ELF-1 (cell line): ENCODE results near the gene SPSB3.

Experiments used
- DNase-seq: peaks from one replicate; pipeline ENCODE4 v3.0.0-alpha.2; 2016; ENCODE audit warnings: low read depth, low spot score

SPSB3 gene

DNA sequence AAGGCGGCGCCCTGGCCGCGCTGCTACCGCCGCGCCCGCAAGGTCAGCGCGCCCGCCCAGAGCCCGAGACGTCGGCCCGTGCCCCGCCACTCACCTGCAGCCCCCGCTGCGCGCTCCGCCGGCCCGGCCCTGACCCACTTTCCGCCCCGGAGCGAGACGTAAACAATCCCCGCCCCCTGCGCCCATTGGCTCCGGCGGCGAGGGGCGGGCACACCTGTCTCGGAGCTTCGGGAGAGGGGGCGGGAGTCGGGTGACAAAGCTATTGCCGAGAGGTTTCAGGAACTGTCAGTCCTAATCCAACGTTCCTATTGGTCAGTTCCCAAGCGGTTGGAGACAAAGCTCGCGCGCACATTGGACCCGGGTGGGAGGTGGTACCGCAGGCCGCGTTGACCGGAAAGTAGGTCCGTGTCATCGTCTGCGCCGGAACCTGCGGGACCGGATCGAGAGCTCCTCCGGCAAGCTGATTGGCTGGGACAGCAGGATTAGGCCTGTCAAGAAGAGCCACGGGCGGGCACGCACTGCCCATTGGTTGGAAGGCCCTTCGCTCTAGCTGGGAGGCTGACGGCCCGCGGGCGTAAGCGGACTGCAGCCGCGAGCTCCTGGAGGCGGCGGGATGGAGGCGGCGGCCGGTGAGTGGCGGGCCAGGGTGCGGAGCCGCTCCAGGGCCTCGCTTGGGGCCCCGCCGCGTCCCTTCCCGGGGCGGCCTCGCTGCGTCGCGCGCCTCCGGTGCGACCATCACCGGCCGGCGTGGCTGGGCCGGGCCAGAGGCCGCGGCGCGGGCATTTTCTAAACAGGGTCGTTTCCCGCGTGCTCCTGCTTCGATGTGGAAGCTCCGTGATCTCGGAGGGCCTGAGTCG is at the start of gene SPSB3, which contains the start of gene NUBP2:
Gene SPSB3 (minus strand): TSS at position 164 of the 857 bp plus-strand sequence. CDS start 1,088 bp downstream, outside the sequence.
Gene NUBP2 (plus strand): TSS at position 553 of the 857 bp plus-strand sequence. CDS start 61 bp downstream, at position 614.
- DNase-seq: peak; percentile 100

DNA sequence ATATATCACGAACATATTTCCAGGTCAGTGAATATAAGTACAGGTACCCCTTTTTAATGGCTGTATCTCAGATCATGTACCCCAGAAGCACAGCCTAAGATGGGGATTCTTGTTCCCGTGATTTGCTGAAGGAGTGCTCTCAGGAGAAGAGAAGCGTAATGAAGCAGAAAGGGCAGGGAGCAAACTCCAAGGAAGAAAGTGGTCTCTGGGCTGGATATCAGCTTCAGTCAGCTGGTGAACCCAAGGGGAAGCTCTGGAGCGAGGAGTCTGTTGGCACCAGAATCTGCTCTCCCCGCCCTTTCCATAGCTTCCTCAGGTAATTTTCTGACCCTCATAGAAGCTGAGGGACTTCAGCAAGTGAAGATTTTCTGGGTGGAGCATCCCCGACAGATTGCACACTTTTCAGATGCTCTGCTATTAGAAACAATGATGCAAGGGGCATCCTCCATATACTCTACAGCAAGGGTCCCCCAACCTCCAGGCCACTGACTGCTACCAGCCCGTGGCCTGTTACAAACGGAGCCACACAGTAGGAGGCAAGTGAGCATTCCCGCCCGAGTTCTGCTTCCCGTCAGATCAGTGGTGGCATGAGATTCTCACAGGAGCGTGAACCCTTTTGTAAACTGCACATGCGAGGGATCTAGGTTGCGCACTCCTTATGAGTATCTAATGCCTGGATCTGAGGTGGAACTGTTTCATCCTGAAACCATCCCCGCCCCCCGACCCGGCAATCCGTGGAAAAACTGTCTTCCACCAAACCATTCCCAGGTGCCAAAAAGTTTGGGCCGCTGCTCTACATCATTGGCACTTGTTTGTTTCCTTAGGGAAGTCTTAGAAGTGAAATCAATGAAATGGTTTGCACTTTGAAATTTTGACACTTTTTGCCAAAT is 49.1 kb upstream of the SPSB3 start:
- no peak for DNase-seq

DNA sequence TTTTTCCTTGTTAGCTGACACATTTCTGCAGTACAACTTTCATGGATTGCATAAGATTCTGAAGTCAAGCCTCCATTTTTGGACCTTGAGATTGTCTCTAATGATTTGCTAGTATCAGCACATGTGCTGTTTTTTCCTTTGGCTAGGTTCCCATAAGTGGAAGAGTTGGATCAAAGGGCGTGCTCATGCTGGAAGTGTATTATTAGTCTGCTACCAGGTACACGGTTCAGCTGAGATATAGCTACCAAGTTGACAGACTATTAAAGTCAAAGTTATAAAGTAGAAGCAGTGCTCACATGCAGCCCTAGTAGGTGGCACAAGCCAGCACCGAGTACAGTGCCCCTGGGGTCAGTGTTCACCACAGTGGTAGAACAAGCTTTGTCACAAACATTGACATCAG is 47.8 kb upstream of the SPSB3 start:
- DNase-seq: no peak

DNA sequence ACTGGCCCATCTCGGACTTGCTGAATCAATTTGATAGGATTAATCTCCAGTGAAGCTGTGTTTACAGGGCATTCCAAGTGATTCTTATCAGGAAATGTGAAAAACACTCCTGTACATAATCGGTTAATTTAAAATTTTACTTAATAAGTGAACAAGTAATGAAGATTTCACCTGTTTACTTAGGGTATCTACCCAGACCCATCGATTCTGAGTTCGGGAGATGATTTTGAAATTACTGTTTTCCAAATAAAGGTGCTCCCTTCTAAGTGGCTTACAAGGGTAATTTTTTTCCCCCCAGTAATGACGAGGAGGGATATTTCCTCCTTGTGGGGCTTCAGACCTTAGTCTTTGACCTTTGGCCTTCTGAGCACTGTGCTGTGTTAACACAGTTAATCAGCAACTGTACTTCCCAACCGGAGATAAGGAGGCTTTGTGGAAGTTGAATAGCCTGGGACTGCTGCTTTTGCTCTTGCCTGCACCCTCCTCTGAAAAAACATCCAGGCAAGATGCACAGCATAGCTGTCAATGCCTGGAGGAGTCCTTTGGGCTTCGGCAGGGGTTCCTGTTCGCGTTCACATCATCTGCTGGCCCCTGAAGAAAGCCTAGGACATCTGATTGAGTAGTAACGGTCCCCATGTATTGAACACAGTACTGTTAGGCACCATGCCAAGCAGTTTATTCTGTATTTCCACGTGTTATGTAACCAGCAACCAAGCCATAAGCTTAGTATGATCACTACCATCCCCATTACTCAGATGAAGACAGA is 46.5 kb upstream of the SPSB3 start:
- no peak for DNase-seq

DNA sequence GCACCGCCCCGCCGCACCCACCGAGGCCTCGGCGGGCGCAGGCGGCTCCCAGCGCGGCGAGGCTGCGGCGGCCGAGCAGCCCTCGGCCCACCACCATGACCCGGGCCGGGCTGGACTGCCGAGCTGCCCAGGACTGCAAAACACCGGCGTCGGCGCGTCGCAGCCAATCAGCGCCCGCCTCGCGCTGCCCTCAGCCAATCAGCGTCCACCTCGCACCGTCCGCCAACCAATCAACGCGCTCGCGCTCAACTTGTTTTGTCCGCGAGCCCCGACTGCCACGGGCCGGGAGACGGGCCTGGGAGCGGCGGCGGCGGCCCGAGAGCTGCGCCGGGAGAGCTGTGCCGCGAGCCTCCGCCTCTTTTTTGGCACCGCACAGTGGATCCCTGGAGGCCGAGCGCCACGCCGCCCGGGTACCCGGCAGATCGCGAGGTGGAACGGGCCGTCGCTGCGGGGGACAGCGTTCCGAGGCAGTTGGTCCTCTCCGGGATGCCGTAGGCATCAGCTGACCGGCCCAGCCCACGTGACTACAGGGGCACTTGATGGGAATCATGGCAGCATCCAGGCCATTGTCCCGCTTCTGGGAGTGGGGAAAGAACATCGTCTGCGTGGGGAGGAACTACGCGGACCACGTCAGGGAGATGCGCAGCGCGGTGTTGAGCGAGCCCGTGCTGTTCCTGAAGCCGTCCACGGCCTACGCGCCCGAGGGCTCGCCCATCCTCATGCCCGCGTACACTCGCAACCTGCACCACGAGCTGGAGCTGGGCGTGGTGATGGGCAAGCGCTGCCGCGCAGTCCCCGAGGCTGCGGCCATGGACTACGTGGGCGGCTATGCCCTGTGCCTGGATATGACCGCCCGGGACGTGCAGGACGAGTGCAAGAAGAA is 44.6 kb upstream of the SPSB3 start, which contains the start of the genes FAHD1 and HAGH:
Gene FAHD1 (plus strand): TSS at position 516 of the 883 bp plus-strand sequence. CDS start 33 bp downstream, at position 549.
Gene HAGH (minus strand): TSS at position 135 of the 883 bp plus-strand sequence. CDS start 38 bp downstream, at position 97.
- DNase-seq: peak; percentile 98

DNA sequence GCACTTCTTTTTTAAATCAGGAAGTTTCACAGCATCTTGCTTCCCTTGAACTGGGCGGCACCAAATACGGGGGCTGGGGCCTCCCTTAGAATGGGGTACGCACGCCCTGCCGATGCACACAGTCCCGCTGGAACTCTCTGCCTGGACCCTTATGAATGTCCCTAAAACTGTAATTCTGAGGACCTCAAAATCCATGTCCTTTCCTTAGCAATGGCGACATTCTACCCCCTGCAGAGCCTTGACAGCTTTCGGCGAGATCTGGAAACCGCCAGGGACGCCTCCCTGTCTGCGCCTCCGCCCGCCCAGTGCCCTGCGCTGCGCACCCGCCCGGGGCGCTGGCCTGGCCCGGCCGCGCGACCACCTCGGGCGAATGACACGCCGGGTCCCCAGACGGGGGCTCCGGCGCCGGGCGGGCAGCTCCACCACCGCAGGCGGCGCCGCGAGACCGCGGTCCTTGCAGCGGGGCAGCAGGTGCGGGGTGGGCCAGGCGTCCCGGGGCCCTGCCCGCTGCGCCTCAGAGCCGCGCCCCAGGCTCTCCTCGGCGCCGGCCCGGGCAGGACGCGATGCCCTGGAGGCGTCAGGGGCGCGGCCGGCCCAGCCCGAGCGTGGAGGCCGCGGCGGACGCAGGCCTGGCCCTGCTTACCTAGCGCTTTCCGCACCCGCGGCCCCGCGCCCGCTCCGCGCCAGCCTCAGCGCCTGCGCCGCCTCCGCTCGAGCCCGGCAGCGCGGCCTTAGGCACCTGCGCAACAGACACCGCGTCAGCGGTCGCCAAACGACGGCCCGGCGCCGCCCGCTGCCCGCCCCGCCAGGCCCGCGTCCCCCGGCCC is 43.7 kb upstream of the SPSB3 start:
- DNase-seq: peak; percentile 26

DNA sequence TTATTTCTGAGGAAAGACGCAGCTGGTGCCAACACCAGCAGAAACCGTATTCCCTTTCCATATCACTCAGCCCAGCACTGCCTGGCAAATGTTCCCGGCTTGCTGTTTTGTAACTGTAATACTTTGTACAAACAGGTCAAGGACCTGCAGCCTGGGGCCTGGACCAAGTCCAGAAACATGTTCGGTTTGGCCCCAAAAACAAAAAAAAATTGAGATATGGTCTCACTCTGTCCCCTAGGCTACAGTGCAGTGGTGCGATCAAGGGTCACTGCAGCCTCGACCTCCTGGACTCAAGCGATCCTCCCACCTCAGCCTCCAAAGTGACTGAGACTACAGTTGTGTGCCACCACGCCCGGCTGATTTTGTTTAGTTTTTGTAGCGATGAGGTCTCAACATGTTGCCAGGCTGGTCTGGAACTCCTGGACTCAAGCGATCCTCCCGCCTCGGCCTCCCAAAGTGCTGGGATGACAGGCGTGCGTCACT is 43.1 kb upstream of the SPSB3 start:
- DNase-seq: no peak

DNA sequence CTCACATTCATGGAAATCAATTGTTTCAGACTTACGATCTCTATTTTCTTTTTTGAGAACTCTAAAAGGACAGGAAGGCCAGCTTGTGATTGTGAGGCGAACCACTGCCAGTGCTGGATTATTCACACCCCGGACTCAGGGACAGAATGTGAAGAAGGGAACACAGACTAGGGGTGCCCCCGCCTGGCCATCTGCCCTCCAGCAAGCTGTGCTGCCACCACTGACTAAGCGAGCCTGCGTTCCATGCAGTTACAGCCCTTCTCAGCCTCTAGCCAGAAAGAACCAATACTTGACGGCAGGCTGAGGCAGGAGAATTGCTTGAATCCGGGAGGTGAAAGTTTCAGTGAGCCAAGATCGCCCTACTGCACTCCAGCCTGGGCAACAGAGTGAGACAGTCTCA is 41.5 kb upstream of the SPSB3 start:
- DNase-seq: peak; percentile 63

DNA sequence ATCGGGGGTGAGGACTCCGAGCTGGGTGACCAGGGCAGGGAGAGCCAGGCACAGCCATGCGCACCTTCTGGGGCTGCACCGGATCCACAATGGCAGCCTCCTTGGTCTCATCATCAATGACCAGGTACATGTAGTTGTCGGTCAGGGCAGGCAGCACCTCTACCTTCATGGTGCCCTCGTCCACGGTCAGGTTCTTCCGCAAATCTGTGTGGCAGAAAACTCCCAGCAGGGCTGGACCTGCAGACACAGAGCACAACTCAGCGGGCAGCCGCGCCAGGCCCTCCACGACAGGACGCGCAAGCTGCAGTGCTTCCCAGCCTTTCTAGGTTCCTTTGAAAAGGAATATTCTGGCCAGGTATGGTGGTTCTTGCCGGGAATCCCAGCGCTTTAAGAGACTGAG is 40.4 kb upstream of the SPSB3 start:
- DNase-seq: no peak

DNA sequence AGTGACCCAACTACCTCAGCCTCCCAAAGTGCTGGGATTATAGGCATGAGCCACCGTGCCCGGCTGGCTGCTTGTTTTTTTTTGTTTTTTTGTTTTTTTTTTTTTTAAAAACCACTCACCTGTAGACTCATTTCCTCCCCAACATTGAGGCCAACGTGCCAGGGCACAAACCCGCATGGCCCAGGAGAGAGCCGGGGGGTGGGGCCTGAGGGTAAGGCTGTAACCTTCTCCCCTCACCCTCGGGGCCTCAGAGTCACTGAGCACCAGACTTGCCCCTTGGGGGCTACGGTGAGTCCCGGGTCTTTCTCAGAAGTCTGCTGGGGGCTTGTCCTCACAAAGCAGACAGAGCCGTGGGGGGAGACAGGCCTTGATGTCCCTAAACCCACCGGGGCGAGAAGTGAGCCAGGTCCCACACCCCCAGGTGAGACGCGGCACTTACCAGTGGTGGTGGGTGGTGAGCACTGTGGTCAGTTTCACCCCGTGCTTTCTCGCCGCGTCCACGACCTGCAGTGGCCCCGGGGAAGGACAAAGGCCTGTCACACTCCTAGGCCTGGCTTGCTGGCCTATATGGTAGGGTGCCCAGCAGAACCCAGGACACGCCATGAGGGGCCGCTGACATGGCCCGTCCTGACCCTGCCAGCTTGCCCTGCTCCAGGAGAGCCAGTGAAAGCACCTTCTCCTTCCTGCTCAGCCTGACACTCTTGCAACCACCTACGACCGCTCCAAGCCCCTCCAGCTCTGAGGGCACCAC is 39.7 kb upstream of the SPSB3 start:
- no peak for DNase-seq

DNA sequence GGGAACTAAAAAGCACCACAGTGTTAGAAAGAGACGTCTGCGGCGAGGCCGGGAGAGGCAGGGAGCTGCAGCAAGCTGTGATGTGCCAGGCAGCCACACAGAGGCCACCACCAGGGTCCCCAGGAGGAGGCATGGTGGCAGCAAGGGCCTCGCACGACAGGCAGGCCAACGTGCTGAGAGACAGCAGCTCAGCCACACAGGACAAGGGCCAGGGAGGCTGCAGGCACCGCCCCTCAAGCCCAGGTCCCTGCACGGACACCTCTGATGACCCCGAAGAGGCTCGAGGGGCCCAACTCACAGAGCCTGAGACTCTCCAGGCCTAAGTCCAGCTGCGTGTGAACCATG is 38.5 kb upstream of the SPSB3 start:
- DNase-seq: no peak

DNA sequence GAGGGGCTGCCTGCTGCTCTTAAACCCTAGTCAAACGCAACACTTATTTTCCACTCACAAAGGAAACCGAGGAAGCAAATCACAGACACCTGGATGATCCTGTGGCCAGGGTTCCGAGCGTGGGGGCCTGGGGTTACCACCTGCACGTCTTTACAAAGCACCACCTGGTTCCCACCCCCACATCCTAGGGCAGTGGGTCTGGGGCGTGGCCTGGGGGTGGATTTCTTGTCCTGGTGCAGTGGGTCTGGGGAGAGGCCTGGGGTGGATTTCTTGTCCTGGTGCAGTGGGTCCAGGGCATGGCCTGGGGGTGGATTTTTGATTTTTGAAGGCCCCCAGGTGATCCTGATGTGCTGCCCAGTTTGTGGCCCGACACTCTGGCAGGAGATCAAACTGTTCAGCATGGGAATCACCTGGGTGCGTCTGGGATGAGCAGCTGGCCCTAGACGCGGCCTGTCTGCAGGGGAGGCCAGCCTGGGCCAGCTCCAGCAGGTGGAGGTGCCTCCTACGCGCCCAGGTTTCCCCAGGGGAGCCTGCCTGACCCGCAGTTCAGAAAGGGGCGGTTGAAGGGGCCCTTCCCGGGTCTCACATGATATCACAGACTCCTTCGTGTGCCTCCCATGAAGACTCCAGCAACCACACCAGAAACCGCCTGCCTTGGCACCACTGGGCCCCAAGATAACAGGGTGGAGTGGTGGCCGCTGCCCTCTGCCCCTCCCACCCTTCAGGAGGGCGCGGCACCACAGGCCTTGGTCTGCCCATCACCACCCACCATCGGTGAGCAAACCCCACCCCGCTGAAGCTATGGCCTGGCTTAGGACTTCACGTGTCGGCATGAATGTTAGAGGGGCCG is 38.0 kb upstream of the SPSB3 start:
- DNase-seq: no peak

DNA sequence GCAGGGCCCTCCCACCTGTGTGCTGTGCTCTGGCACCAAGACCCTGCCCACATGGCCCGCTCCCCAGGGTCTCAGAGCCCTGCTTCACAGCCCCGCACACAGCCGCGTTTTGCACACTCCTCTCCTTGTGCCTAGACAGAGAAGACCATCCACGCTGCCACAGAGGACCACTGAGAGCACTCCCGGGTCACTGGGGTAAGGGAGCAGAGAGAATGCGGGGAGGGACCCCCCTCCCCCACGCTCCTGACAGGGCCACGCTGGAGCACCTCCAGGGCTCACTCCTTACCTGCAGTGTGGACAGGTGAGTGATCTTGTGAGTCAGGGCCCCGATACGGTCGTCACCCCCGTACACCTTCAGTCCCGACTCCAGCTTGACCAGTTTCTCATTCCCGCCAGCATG is 37.2 kb upstream of the SPSB3 start:
- DNase-seq: no peak

DNA sequence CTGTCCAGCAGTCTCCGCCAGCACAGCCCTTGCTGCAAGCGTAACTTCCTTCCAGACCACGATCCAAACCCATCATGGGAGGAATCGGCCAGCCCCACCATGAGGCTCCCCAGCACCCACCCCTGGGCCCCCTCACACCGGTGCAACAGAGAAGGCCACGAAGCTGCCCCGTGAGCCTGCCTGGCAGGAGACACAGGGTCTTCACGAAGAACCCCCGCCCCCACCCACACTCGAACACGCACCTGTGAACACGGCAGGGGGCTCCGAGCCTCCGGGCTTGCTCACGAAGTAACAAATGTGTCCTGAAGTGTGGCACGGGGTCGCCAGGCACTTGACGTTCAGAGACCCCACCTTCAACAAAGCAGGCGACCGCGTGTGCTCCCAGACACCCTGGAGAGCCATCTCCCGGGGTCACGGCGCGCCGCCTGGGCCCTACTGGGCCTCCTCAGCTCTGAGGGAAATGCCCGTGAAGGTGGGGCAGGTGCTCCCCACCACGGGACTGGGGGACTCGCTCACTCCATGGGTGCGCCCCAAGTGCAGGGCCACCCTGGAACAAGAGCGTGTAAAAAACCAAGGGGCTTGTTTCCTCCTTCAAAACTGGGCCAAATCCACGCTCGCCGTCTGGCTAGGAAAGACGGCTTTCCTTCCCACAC is 36.6 kb upstream of the SPSB3 start:
- no peak for DNase-seq

DNA sequence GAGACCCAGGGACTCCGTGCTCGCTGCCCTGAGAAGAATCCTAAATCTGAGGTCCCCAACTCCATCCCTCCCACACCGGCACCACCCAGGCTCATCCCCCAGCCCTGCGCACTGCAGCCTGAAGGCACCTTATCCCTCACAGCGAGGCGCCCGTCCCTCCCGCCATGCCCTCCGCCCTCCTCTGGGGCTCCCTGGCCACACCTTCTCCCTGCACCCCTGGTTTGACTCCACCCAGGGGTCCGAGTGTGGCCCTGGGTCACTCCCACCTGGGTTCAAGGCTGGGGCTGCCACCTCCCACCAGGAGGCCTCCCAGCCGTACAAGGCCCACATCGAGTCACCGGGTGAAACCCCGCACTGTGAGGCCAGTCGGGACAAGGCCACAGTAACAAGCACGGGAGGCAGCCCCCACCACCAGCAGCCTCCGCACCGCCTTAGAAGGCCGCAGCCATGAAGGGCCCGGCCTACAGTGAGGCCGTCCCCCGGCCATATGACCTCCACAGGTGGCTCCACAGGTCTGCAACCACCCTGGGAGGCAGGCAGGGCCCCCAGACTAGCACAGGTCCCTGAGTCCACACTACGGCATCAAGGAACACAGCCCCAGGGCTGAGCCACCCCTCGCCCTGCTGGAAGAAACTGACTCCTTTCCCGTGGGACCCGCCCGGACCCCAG is 36.0 kb upstream of the SPSB3 start:
- no peak for DNase-seq

DNA sequence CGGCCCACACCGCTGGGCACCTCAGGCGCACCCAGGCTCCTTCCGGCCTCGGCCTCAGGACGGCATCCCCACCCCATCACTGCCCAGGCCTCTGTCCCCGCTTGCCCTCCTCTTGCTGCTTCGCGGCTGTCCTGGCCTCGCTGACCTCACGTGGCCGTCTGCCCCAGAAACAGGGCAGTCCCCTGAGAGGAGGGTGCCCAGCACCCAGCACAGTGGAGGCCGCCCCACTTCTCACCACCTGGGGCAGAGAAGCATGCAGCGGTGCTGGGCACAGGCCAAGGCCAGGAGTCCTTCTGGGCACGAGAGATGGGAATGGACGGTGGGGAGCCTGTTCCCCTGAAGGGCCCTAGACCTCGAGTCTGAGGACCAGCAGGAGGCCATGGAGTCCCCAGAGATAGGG is 35.3 kb upstream of the SPSB3 start:
- no peak for DNase-seq

DNA sequence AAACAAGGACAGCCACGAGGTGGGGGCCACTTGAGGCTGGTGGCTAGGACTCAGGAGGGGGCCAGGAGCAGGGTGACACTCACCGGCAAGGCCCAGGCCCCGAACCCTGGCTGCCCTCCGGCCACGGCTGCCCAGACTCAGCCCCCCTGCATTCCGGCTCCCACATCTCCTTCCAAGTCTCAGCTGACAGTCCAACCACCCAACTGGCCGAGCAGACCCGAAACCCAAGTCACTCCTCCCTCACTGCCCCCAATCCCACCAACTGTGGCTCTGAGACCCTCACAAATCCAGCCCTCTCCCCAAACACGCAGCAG is 34.9 kb upstream of the SPSB3 start:
- no peak for DNase-seq
